ENCODE results near the gene FRY. TPM values are rescaled to one million over a fixed set of nuclear protein-coding genes. Genes with fewer than 3 reads are reported as not detected.

Gene FRY
- total and polyA plus RNA-seq, 2 of the 13 experiments (the other 11 are each of a cell fraction or from before 2014, with no cell fraction given) = 8.2 to 13.1 TPM

- TF ChIP-seq ZNF142 (CRISPR knock-in tag; IDR thresholded peaks at IDR 0.05) = no peak
- TF ChIP-seq ZNF354B (CRISPR knock-in tag; IDR thresholded peaks at IDR 0.05) = no peak
- no peak for TF ChIP-seq TIGD3 (CRISPR knock-in tag; IDR thresholded peaks at IDR 0.05; ENCODE audit: borderline replicate concordance)
- no peak for TF ChIP-seq ATF7-NPFF (CRISPR knock-in tag; IDR thresholded peaks at IDR 0.05; ENCODE audit: low read depth)
- peak; percentile 18; the same call in 1 of the 2 replicates for TF ChIP-seq TAF1 (CRISPR knock-in tag; IDR thresholded peaks at IDR 0.05)
- peak; percentile 55 for TF ChIP-seq BHLHE40 (IDR thresholded peaks at IDR 0.05; ENCODE audit: low read length)
- 0 out of 2 replicates have a peak, but pooled peaks have one; percentile 64 for TF ChIP-seq SOX13 (IDR thresholded peaks at IDR 0.05)
- peak in 1 of 2 experiments; percentile 95; a peak in 2 of 4 replicates for TF ChIP-seq SOX13 (CRISPR knock-in tag; conservative IDR thresholded peaks at IDR 0.05 in 1 of 2, IDR thresholded peaks at IDR 0.05 in 1 of 2)
- no peak for TF ChIP-seq BRD4 (CRISPR knock-in tag; IDR thresholded peaks at IDR 0.05)
- TF ChIP-seq NR2F2 (IDR thresholded peaks at IDR 0.05; ENCODE audit: borderline replicate concordance, low read depth) = no peak
- no peak for TF ChIP-seq ZNF598 (CRISPR knock-in tag; IDR thresholded peaks at IDR 0.05; ENCODE audit: borderline replicate concordance)
- TF ChIP-seq ZFX (CRISPR knock-in tag; IDR thresholded peaks at IDR 0.05; ENCODE audit: low read depth) = no peak
- no peak for TF ChIP-seq GRHL1 (CRISPR knock-in tag; conservative IDR thresholded peaks at IDR 0.05)
- TF ChIP-seq HOXD1 (CRISPR knock-in tag; IDR thresholded peaks at IDR 0.05) = no peak
- no peak for TF ChIP-seq ZNF703 (CRISPR knock-in tag; IDR thresholded peaks at IDR 0.05; ENCODE audit: borderline replicate concordance)
- peak; percentile 79; the same call in 1 of the 2 replicates for TF ChIP-seq RAD51 (IDR thresholded peaks at IDR 0.05; ENCODE audit: borderline replicate concordance)
- no peak for TF ChIP-seq FOXK2 (IDR thresholded peaks at IDR 0.05)
- no peak for TF ChIP-seq TFDP2 (CRISPR knock-in tag; IDR thresholded peaks at IDR 0.05)
- TF ChIP-seq NFKBIZ (CRISPR knock-in tag; IDR thresholded peaks at IDR 0.05) = 0 out of 2 replicates have a peak, but pooled peaks have one; percentile 22
- TF ChIP-seq ZNF781 (CRISPR knock-in tag; IDR thresholded peaks at IDR 0.05; ENCODE audit: borderline replicate concordance, not compliant biosample characterization) = no peak
Observed at GRCh38 chr13:32045982-32046785, 14.6 kb downstream of the FRY start (continued).

Measured in HepG2 (cell line).